ENCODE data around the gene CTBS.
"Not testable (repeated sequence)": the region's sequence is repeated elsewhere in the genome, so short reads cannot be mapped to it uniquely, and the experiment has no call there.

CTBS gene, protein sequence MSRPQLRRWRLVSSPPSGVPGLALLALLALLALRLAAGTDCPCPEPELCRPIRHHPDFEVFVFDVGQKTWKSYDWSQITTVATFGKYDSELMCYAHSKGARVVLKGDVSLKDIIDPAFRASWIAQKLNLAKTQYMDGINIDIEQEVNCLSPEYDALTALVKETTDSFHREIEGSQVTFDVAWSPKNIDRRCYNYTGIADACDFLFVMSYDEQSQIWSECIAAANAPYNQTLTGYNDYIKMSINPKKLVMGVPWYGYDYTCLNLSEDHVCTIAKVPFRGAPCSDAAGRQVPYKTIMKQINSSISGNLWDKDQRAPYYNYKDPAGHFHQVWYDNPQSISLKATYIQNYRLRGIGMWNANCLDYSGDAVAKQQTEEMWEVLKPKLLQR

DNA sequence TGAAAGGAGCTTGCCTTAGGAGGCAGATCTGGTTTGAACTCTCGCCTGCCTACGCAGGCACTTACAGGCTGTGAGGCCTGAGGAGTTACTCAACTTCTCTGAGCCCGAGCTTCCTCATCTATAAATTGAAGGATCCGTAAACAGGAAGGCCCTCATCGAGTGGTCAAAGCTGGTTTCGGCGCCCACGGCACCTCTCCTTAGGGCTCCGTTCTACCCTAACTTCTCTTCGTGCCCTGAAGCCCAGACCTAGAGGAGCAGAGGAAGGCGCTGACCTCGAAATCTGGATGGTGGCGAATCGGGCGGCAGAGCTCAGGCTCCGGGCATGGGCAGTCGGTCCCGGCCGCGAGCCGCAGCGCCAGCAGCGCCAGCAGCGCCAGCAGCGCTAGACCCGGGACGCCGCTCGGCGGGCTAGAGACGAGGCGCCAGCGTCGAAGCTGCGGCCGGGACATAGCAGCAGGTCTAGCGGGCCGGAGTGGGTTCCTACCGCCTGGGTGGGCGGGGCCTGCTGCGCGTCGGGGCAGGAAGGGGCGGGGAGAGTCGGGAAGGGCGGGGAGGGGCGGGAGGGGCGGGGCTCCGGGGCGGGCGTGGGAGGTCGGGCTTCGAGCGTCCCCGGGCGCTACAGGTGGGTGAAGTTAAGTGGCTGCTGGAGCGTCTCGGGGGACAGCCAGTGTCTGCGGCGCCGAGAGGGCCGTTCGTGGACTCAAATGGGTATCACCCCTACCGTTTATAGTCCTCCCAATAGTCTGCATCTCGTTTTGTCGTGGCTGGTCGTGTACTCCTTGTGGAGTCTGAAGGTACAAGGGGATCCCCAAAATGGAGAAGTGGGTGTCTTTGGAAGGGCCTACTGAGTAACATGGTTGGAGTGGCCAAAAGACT is at the start of gene CTBS:
Gene CTBS (minus strand): TSS at position 474 of the 876 bp plus-strand sequence. CDS start 25 bp downstream, at position 449.
- DNase-seq = peak; percentile 69

DNA sequence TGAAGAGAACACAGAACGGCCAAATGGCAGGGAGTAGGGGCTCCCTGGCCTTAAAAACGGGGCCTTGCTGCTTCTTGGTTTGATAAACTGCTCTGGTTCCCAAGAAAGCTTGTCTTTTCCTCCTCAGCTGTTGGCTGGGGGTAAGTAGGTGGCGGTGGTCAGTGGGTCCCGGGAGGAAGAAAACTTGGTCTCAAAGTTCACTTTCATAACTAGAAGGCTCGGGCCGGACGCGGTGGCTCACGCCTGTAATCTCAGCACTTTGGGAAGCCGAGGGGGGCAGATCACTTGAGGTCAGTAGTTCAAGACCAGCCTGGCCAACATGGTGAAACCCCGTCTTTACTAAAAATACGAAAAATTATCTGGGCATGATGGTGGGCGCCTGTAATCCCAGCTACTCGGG is 47.3 kb upstream of the CTBS start:
- no peak for DNase-seq

DNA sequence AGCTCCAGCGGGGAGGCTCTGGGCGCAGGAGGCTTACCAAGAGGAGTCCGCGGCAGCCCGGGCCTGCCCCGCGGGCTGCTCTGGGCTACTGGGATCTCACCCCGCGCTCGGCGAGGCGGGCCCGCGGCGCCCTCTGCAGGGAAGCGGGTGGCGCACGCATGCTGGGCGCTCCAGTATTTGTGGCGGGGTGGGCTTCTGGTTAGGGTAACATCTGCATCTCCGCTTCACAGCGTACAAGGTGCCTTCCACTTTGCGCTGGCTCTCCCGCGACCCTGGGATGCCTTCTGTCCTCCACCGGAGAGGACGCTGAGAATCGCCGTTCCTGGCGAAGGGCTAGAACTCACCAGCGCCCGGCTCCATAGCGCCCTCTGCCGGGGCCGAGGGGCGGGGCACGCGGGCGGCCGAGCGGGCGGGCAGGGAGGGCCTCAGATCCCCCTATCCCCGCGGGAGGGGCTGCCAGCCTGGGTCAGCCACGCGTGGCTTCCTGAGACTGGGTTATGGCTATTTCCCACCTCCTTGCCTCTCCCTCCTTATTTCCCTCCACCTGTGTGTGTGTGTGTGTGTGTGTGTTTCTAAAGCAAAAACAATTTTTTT is 46.6 kb upstream of the CTBS start:
- DNase-seq = peak; percentile 60

DNA sequence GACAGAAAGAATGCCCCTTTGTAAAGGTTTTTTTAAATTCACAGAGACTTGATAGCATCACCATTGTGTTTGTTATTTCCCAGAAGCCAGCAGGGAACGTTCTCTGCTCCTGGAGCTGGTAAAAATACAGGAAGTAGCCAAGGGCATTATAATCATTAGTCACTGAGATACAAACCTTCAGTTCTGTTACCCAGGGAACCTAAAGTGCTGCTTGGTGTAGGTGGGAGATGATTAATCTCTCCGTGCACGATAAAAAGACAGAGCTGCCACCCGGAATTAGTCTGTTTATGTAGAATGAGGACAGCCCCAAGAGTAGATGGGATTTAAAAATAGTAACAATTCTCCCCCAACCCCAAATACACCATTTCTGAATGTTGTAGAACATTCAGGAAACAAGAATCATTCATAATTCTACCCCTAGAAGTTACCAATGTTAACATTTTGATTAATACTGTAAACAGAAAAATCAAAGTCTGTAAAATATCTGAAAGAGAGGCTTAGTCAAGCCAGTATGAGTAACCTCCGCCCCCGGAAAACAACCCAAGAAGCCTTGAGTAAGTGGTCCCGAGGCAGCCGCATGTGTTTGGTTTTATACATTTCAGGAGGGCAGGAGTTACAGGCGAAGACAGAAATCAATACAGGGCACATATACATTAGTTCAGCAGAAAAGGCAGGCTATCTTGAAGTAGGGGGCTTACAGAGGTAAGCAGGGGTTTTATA is 45.3 kb upstream of the CTBS start:
- DNase-seq = no peak

DNA sequence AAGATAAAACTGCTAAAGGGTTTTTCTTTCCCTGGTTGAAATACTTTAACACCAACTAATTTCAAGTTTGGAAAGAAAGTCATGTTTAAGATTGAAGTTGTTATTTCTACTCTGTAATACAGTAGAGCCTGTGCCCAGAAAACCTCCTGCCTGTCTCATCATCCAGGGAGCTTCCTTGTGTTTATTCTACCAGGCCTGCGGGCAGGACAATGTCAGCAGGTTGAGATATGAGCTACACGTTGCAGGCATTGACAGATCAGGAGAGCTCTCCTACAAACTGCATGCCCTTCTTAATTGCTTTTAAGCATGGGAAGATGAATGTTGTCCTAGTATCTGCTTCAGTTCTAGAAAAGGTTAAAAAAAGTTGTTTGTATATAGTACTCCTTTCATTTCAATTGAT is 43.1 kb upstream of the CTBS start:
- DNase-seq = no peak

DNA sequence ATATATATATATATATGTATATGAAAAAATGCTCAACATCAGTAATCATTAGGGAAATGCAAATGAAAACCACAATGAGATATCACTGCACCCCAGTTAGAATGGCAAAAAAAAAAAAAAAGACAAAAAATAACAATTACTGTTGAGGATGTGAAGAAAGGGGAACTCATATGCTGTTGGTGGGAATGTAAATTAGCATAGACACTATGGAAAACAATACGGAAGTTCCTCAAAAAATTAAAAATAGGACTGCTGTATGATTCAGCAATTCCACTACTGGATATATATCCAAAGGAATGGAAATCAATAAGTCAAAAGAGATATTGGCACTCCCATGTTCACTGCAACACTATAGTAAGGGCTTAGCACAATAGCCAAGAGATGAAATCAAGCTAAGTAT is 41.5 kb upstream of the CTBS start:
- no peak for DNase-seq

DNA sequence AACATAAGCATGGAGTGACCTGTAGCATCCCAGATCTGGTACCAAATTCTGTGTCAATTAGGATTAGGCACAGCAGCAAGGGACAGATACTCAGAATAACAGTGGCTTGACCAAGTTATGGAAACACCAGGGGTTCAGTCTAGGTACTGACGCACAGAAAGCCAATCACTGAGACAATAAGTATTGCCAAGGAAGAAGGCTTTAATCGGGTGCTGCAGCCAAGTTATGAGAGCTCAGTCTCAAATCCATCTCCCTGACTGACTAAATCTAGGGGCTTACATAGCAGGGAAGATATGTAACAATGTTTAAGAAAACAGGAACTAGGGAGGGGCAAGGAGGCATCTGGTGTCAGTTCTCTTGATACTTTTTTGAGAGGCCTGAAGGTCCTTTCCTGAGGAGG is 39.6 kb upstream of the CTBS start:
- DNase-seq = no peak

DNA sequence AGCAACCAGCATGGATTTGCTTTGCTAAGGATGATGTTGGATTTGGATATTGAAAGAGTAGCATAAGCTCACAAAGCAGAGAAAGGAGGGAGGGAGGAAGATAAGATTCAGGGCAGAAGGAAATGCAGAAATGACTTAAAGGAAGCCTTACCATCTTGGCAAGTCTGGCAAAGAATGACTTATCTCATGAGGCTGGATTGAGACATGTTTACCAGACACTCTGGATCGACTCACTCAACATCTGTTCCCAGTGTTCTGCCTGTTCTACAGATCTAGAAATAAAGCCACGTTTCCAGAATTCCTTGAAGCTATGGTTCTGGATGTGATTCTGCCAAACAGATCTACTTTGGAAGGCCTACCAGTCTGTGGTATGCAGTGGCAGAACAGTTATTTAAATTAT is 38.8 kb upstream of the CTBS start:
- no peak for DNase-seq

DNA sequence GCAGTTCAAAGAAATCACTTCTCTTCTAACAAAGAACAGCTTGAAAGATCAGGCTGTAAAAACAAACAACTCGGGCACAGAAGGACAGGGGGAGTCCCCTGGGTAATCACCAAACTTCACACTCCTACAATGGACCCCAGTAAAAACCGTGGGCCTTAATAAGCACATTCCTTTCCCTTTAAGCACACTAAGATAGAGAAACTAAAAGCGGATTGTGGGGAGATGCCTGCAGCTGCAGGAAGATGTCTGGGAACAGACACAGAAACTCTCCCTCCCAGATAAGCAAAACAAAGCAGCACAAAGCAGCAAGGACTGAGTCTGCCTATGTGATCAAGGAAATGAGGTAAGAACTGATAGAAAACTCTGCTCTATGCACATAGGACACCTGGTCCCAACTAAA is 37.6 kb upstream of the CTBS start:
- no peak for DNase-seq

DNA sequence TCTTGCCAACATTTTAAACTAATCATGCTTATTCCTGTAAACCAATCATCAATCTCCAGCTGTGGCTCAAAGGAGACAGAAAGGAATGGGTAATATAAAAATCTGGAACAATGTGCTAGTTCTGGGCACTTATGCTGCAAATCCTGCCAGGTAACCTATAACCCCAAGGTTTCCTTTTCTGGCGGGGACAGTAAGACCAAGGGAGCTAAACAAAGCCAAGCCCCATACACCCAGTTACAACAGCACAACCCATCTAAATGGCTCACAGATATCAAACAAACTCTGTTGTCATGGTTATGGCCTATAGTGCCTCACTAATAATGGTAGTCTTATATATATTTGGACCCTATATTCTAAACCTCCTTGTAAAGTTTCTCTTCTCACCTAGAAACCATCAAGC is 36.9 kb upstream of the CTBS start:
- DNase-seq = no peak

DNA sequence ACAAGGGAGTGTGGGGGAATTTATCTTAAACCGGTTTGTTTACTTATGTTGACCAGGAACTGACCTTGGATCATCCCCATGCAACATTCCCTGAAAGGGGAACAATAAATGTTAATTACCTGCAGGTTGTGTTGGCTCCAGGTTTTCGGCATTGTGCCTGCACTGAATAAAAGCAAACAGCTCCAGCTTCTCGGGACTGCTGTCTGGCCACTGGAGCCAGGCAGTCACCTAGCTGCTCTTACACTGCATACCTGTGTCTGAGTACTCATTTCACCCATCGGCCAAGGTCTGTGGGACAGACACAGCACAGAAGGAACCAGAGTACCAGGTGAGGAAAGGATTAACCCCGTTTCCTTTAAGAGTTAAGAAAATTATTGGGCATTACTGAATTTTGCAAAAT is 32.7 kb upstream of the CTBS start:
- no peak for DNase-seq

DNA sequence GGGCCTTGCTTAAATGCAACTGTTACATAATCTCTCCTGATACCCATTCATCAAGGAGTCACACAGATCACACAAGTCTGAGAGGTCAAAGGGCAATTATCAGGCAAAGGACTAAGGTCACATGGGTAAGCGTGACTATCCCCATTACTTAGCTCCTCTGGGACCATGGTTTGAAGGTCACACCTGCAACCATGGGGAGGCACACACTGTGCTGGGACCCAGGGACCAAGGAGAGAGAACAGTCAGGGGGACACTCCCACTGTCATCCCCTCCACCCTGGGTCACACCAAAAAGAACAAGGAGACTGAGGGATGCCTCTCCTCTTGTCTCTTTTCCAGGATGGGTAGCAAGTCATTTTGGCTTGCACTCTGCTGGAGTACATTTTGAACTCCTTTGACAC is 30.9 kb upstream of the CTBS start:
- DNase-seq = no peak

DNA sequence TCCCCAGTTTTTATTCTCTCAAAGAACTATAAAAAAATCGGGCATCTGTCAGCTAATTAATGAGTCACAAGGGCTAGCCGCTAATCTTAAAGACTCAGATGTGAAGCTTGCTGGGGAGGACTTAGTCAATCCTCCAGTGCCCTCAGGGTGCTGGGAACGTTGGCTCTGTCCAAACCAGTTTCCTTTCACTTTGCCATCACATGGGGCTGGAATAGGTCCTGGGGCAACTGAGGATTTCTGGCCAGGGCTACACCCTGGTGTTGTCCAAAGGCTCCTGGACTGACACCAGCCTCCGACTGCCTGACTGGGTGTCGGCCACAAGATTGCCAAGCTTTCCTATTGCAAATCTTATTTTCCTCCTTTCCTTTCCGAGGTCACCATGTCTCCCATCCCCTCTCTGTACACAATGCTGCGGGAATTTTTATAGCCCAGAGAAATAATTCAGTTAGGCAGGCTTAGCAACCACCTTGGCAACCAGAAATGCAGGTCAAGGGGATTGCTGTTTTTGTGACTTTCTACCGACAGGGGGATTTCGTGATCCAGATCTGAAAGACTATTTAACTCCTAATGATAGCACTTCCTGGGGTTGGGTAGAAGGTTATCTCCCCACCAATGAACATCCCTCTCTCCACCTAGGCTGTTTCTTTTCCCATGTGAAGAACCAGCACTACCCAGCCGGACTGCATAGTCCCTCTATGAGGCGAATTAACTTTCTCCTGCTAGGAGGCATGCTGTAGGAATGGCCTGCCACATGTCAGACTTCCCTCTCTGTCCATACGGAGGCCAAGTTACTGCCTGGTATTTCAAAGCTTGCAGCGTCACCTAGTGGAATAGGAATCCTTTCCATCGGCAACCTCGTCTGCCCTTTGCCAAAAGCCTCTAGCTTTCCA is 29.9 kb upstream of the CTBS start:
- DNase-seq = no peak

DNA sequence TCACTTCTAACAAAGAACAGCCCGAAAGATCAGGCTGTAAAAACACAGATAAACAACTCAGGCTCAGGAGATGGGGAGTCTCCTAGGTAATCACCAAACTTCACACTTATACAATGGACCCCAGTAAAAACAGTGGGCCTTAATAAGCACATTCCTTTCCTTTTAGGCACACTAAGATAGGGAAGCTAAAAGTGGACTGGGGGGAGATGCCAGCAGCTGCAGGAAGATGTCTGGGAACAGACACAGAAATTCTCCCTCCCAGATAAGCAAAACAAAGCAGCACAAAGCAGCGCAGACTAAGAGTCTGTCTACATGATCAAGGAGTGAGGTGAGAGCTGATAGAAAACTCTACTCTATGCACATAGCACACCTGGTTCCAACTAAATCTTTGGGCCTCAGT is 29.0 kb upstream of the CTBS start:
- no peak for DNase-seq

DNA sequence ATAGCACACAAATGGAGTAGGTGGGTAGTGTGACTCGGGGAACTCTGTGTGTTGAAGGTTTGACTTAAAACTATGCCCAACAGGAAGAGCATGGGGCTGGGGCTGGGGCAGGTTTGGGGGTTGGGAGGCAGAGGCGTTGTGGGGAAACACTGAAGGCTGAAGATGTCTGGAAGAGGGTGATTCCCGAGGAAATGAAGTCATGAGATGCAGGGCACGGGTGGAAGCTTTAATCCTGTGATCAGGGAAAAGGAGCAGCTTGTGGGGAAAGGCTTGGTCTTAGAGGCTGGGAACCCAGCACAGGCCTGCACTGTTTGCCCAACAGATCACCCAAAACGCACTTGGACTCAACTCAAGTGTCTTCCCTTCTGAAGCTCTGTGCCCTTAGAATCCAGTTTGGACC is 26.6 kb upstream of the CTBS start:
- DNase-seq = no peak

DNA sequence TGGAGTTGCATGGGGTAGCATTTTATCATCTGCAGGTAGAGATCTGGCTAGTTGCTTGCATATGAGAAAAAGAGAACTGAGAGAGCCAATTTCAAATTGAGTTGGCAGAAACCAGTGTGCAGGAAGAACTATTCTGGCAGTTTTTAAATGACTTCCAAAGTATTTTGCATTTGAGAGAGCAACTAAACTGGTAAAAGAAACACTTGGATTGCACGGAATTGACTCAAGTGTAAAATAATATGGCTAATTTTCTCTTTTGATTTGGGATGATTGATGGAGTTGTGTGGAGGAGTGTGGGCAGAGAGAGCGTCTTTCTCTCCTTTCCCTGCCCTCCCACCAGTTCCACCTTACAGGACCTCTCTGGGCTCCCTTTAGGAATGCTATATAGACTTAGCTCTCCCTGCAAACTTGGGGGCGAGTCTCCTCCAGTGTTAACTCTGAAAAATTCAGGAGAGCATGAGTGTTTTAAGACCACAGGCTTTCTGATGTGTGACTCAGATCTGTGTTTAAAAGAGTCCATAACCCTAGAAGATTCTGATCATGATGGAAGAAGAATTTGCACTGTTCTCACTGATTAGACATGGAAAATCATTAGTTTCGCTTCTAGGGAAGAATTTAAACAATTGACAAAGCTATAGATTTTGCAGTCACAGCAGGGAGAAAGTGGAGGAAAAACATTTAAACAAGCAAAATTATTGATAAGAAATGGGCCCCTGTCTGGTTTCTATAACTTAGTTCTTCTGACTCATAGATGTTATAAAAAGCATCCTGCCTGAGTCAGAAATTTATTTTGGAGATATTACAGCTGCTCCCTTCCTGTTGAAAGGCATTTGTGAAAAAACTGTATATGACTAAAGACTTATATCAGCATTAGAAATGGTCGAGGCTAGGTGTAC is 24.9 kb upstream of the CTBS start:
- DNase-seq = no peak

DNA sequence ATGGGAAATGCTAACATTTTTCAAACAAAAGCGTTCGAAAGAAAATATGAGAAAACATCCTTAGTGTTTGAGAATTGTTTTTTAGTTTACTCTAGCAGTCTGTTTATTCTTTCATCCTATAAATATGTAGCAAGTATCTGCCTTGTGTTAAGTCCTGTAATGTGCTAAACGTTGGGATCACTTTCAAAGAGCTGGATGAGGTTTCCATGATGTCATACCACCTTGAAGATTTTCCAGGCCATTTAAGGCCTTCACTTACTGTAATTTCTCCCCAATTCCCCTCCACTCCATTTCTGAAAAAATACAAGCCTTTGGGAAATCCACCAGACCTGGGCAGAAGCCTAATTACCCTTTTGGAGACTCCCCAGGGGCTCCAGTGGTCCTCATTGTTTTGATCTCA is 24.2 kb upstream of the CTBS start:
- no peak for DNase-seq

DNA sequence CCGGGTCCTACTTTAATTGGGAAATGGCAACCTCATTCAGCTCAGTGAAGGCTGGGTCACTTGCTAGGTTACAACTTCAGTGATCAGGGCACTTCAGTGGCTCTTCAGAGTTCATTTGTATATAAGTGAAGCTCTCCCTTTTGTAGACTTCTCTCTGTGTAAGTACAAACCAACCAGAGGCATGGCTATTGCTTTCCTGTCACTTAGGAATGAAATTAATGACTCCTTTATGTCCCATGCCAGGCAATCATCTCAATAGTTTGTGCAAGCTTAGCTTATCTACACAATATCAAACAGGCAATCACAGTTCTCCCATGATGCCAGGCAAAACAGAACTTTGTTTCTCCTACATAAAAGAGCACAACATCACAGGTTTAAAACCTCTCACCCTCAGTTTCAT is 22.8 kb upstream of the CTBS start:
- no peak for DNase-seq

DNA sequence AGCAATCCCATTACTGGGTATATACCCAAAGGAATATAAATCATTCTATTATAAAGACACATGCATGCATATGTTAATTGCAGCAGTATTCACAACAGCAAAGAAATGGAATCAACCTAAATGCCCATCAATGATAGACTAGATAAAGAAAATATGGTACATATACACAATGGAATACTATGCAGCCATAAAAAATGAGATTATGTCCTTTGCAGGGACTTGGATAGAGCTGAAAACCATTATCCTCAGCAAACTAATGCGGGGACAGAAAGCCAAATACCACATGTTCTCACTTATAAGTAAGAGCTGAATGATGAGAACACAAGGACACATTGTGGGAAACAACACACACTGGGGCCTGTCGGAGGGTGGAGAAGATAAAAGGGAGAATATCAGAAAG is 20.7 kb upstream of the CTBS start:
- DNase-seq = not testable (repeated sequence)

DNA sequence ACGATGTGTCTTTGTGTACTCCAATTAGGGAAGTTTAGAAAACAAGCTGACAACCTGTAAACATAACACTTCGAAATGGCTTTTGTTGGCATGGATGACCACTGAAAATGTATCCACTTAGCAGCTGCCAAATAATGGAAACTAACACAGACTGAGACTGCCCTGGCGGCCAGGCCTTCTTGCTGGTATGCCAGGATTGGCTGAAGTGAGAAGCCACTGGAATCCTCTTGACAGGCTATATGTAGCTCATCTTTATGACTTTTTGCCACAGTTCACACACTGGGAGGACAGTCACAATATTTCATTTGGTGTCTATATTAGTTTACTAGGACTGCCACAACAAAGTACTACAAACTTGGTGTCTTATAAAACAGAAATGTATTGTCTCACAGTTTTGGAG is 12.9 kb upstream of the CTBS start:
- no peak for DNase-seq

DNA sequence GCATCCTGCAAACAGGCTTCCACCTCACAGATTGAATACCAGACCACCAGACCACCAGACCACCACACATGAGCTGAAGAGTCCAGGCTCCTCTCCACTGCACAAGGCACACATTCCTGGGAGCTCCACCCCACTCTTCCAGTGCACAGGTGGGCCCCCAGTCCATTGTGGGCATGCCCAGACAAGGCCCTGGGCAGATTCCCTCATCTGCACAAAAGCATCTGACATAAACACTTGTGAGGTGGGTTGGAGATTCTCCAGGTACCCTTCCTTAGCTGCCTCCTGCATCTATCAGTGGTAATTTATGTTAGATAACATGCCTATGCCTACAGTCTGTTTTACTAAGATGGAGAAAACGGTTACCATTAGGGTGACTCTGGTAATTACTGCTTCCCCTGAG is 11.6 kb upstream of the CTBS start:
- no peak for DNase-seq
